Hepatocyte (in vitro differentiated cells): Measurements from ENCODE around the gene RPTOR. TPM values are rescaled to one million over a fixed set of nuclear protein-coding genes. Genes with fewer than 3 reads are reported as not detected.

Experiments
- DNase-seq: peaks from one replicate; pipeline ENCODE4 v3.0.0-alpha.2; 2016; ENCODE audit warnings: low spot score
- H2AFZ ChIP-seq: fragments of 200-600 bp; sonication (generic); 2 replicates; pipeline ENCODE4 v1.6.0; 2016; ENCODE audit warnings: antibody characterized with exemption, mild to moderate bottlenecking
- H3K27ac ChIP-seq: fragments of 200-600 bp; sonication (generic); 2 replicates; pipeline ENCODE4 v1.5.1; 2016; ENCODE audit warnings: mild to moderate bottlenecking
- H3K27me3 ChIP-seq: fragments of 200-600 bp; sonication (generic); 2 replicates; pipeline ENCODE4 v1.6.1; 2016
- H3K36me3 ChIP-seq: fragments of 200-600 bp; sonication (generic); replicated peaks from 2 replicates; pipeline ENCODE4 v1.5.1; 2016; ENCODE audit warnings: low read depth; ENCODE audit not compliant: insufficient read depth
- H3K4me1 ChIP-seq: fragments of 200-600 bp; sonication (generic); 2 replicates; pipeline ENCODE4 v1.5.1; 2016; ENCODE audit warnings: mild to moderate bottlenecking, moderate library complexity; ENCODE audit not compliant: insufficient read depth
- H3K4me2 ChIP-seq: fragments of 200-600 bp; sonication (generic); 2 replicates; pipeline ENCODE4 v1.6.0; 2016
- H3K4me3 ChIP-seq: fragments of 200-600 bp; sonication (generic); 2 replicates; pipeline ENCODE4 v1.5.1; 2016; ENCODE audit warnings: mild to moderate bottlenecking
- H3K79me2 ChIP-seq: fragments of 200-600 bp; sonication (generic); 2 replicates; pipeline ENCODE4 v1.6.0; 2017; ENCODE audit warnings: mild to moderate bottlenecking
- H3K9me2 ChIP-seq: fragments of 200-600 bp; sonication (generic); replicated peaks from 2 replicates; pipeline ENCODE4 v1.6.0; 2017; ENCODE audit warnings: mild to moderate bottlenecking; ENCODE audit not compliant: insufficient read depth
- H3K9me3 ChIP-seq: fragments of 200-600 bp; sonication (generic); 2 replicates; pipeline ENCODE4 v1.5.1; 2016; ENCODE audit warnings: low read depth, mild to moderate bottlenecking
- H4K20me1 ChIP-seq: fragments of 200-600 bp; sonication (generic); 2 replicates; pipeline ENCODE4 v1.6.0; 2016; ENCODE audit warnings: mild to moderate bottlenecking; ENCODE audit not compliant: insufficient read depth, poor library complexity, severe bottlenecking
- EZH2 ChIP-seq: fragments of 200-600 bp; sonication (generic); IDR thresholded peaks from 2 replicates; pipeline ENCODE4 v1.6.1; 2016; ENCODE audit warnings: antibody characterized with exemption, mild to moderate bottlenecking, borderline replicate concordance
- EZH2phosphoT487 ChIP-seq: fragments of 200-600 bp; sonication (generic); IDR thresholded peaks from one replicate; pipeline ENCODE4 v1.6.1; 2018; ENCODE audit warnings: antibody characterized with exemption, mild to moderate bottlenecking, low read depth, moderate library complexity; ENCODE audit not compliant: unreplicated experiment, severe bottlenecking
- WGBS: methylation state at CpG from one replicate; pipeline ENCODE4 v1.1.6; 2016; ENCODE audit warnings: low lambda C conversion rate; ENCODE audit errors: missing lambda C conversion rate; 5-methylcytosine and 5-hydroxymethylcytosine counted together
- polyA plus RNA-seq: library from polyadenylated mRNA; unstranded; fragments of >200 nt; fragmentation: Nextera tagmentation; extraction: Ambion mirVana; gene quantifications from 2 replicates; pipeline ENCODE4 v1.2.1, GENCODE V29; 2016
- total RNA-seq: library from RNA; depleted of rRNA; stranded (reverse); fragments of >200 nt; gene quantifications from 2 replicates; pipeline ENCODE4 v1.2.3, GENCODE V29; 2014
- TF ChIP-seq, protein P1 (sequence below): fragments of 200-600 bp; sonication (generic); IDR thresholded peaks from 2 replicates; pipeline ENCODE4 v1.5.1; 2016; ENCODE audit warnings: antibody characterized with exemption, mild to moderate bottlenecking; ENCODE audit not compliant: poor library complexity

RPTOR gene
- total and polyA plus RNA-seq, 2 experiments from 2014 or later: 14.1 to 20.6 TPM

GRCh38 chr17:80946449-80946848 is 401.8 kb downstream of the RPTOR start:
- H3K9me3 ChIP-seq: no peaks in the 10 kb centered on the region
- H3K9me2 ChIP-seq: no peaks in the 10 kb centered on the region
- H2AFZ ChIP-seq: no peak overlapping the region
- H3K27ac ChIP-seq: no peak overlapping the region
- no peaks in the 10 kb centered on the region for H3K36me3 ChIP-seq
- TF ChIP-seq EZH2phosphoT487: no peak
- H3K4me2 ChIP-seq: no peak overlapping the region
- H4K20me1 ChIP-seq: no peaks in the 10 kb centered on the region
- no peaks in the 10 kb centered on the region for H3K27me3 ChIP-seq
- no peak overlapping the region for H3K4me3 ChIP-seq
- DNase-seq: no peak
- H3K79me2 ChIP-seq: no peaks in the 10 kb centered on the region
- H3K4me1 ChIP-seq: peaks cover 4% of the 10 kb centered on the region
- WGBS: 98% methylated on average over 8 of the region's 8 CpGs

GRCh38 chr17:80947200-80947940 is 402.7 kb downstream of the RPTOR start:
- TF ChIP-seq, protein P1, sequence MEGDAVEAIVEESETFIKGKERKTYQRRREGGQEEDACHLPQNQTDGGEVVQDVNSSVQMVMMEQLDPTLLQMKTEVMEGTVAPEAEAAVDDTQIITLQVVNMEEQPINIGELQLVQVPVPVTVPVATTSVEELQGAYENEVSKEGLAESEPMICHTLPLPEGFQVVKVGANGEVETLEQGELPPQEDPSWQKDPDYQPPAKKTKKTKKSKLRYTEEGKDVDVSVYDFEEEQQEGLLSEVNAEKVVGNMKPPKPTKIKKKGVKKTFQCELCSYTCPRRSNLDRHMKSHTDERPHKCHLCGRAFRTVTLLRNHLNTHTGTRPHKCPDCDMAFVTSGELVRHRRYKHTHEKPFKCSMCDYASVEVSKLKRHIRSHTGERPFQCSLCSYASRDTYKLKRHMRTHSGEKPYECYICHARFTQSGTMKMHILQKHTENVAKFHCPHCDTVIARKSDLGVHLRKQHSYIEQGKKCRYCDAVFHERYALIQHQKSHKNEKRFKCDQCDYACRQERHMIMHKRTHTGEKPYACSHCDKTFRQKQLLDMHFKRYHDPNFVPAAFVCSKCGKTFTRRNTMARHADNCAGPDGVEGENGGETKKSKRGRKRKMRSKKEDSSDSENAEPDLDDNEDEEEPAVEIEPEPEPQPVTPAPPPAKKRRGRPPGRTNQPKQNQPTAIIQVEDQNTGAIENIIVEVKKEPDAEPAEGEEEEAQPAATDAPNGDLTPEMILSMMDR: no peak
- TF ChIP-seq EZH2phosphoT487: no peak
- TF ChIP-seq EZH2: no peak
- no peaks in the 10 kb centered on the region for H3K36me3 ChIP-seq
- no peak overlapping the region for H3K4me3 ChIP-seq
- 93% methylated on average over 21 of the region's 21 CpGs for WGBS
- no peaks in the 10 kb centered on the region for H3K4me1 ChIP-seq
- H3K4me2 ChIP-seq: no peak overlapping the region
- DNase-seq: no peak
- no peaks in the 10 kb centered on the region for H3K9me3 ChIP-seq
- H3K9me2 ChIP-seq: no peaks in the 10 kb centered on the region
- H3K27me3 ChIP-seq: no peaks in the 10 kb centered on the region
- no peaks in the 10 kb centered on the region for H4K20me1 ChIP-seq
- no peak overlapping the region for H2AFZ ChIP-seq
- no peaks in the 10 kb centered on the region for H3K79me2 ChIP-seq
- H3K27ac ChIP-seq: no peak overlapping the region

DNA sequence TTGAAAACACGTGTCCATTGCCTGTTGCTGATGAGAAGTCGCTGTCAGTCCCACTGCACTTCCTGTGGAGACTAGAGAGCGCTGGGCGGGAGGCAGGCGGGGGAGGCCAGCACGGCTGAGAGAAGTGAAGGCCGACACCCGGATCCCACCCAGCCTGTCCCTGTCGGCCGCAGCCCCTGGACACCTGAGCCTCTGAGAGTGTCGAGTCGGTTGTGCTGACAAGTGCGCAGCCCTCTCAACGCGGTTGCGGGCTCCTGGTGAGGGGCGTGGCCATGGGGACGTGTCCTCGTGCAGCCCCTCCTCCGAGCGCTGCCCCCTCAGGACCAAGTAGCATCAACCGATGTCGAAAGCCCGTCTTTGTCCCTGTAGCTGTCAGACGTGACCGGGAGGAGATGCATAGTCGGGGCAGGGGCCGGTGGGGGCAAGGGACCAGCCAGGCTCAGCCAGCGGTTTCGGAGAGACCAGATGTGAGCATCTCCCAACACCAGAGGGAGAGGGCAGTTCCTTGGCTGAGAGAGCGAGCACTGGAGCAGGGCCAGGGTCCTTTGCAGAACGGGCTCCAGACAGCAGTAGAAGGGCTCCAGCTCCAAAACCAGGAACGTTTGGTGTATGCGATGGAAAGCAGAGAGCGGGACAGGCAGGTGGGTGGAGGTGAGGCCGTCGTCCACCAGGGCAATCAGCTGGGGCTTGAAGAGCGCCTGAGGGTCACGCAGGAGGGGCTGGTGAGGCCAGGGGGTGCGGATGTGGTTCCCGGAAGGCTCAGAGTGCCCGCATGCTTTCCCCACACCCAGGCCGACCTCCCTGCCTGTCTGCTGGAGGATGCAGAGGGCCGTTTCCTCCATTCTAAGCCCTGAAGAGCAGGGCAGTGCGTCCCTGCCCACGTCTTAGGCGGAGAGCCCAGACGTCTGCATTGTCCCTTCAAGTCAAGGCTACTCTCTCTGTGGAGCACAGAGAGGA is 403.7 kb downstream of the RPTOR start:
- no peaks in the 10 kb centered on the region for H3K9me2 ChIP-seq
- H3K79me2 ChIP-seq: no peaks in the 10 kb centered on the region
- TF ChIP-seq EZH2 (no peak), EZH2phosphoT487 (no peak)
- TF ChIP-seq, protein P1: no peak
- DNase-seq: no peak
- H3K4me2 ChIP-seq: no peak overlapping the region
- no peaks in the 10 kb centered on the region for H4K20me1 ChIP-seq
- H3K4me1 ChIP-seq: no peaks in the 10 kb centered on the region
- no peaks in the 10 kb centered on the region for H3K36me3 ChIP-seq
- 94% methylated on average over 47 of the region's 48 CpGs for WGBS
- H3K27me3 ChIP-seq: no peaks in the 10 kb centered on the region
- H3K9me3 ChIP-seq: no peaks in the 10 kb centered on the region
- H2AFZ ChIP-seq: no peak overlapping the region
- H3K4me3 ChIP-seq: no peak overlapping the region
- no peak overlapping the region for H3K27ac ChIP-seq

DNA sequence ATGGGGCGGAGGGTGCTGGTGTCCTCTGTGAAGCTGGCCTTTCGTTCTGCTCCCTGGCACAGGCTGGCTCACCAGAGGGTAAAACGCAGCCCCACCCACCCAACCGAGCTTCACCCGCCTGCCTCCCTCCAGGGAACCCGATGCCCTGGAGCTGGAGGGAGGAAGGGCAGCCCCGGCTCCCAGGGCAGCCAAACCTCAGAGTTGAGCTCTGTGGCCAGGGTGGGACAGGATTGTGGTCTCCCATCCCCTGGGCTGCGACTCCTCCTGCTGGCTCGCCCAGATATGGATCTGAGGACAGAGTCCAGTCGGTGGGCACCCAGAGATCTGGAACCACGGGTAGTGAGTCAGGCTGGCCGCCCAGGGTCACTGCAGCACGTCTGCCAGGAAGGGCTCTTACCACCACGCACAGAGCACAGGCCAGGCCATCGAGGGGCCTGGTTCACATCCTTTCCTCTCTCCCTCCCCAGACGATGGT is 404.4 kb downstream of the RPTOR start:
- Histone ChIP-seq H3K4me2 (no peak overlapping the region), H4K20me1 (no peaks in the 10 kb centered on the region), H3K79me2 (no peaks in the 10 kb centered on the region), H3K9me2 (no peaks in the 10 kb centered on the region), H3K9me3 (no peaks in the 10 kb centered on the region), H3K36me3 (no peaks in the 10 kb centered on the region), H3K4me3 (no peak overlapping the region), H3K27ac (no peak overlapping the region), H3K4me1 (no peaks in the 10 kb centered on the region), H2AFZ (no peak overlapping the region), H3K27me3 (no peaks in the 10 kb centered on the region)
- DNase-seq: no peak
- WGBS: 85% methylated on average over 14 of the region's 16 CpGs
- TF ChIP-seq, protein P1: no peak
- TF ChIP-seq EZH2phosphoT487: no peak
- no peak for TF ChIP-seq EZH2
